HG03097 (cell line): ENCODE results near the gene CCSER1.
"Not testable (repeated sequence)": the region's sequence is repeated elsewhere in the genome, so short reads cannot be mapped to it uniquely, and the experiment has no call there.

Source experiments
- ATAC-seq: cut with Tn5 transposase; IDR thresholded peaks from one replicate; pipeline ENCODE4 v1.9.1; 2021; ENCODE audit not compliant: unreplicated experiment, low FRiP score

Gene CCSER1

DNA sequence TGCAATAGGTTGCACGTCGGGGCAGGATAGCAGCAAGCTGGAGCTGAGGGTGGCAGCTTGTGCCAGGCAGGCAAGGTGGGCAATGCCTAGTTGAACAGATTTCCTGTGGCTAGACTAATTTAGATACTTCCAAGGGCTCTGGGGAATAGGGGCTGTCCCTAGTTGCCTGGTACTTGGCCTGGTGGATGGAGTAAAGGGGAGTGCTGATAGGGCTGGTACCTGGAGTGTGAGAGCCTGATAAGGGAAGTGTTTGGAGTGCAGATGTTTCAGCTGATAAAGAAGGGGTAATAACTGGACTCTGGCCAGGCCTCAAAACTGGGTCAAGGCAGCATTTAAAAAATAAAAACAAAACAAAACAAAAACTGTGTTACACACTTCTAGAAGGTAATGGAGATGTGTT lies 665.5 kb downstream of the CCSER1 start:
- ATAC-seq, result no peak

- ATAC-seq, result no peak
These were observed 671.8 kb downstream of the CCSER1 start for GRCh38 chr4:90798948-90799347.

GRCh38 chr4:90799895-90800294 lies 672.7 kb downstream of the CCSER1 start:
- ATAC-seq, result no peak

DNA sequence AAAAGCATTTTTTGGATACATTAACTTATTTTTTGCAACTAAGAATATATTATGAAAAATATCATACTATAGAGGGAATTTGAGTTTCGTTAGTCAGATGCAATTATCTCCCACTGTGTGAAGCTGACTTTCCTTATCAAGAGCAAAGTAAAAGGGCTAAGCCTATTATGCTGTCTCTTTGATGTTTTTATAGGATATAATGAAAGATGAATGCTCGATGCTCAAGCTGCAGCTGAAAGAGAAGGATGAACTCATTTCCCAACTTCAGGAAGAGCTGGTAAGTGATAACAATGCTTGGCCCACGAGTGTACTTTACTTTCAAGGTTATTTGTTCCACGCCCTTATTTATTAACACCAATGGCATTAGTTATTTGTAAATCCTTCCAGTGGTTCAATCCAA lies 688.4 kb downstream of the CCSER1 start:
- no peak for ATAC-seq

GRCh38 chr4:90816754-90817153 lies 689.6 kb downstream of the CCSER1 start:
- no peak for ATAC-seq

GRCh38 chr4:90824266-90825150 lies 697.3 kb downstream of the CCSER1 start:
- peak; percentile 55 for ATAC-seq

DNA sequence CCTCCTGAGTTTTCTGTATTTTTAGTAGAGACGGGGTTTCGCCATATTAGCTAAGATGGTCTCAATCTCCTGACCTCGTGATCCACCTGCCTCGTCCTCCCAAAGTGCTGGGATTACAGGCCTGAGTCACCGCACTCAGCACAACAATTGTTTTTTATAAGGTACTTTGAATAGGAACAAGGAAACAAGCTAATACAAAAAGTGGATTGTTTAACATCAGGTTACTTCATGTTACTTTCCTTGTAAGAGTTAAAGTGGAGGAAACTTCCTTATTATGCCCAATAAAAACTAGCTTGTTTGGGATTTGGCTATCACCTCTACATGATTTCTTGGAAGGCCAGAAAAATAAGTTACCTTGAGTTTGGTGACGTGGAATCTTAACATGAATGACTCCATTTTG lies 698.7 kb downstream of the CCSER1 start:
- ATAC-seq, result no peak

GRCh38 chr4:90833706-90834105 lies 706.5 kb downstream of the CCSER1 start:
- ATAC-seq, result no peak

DNA sequence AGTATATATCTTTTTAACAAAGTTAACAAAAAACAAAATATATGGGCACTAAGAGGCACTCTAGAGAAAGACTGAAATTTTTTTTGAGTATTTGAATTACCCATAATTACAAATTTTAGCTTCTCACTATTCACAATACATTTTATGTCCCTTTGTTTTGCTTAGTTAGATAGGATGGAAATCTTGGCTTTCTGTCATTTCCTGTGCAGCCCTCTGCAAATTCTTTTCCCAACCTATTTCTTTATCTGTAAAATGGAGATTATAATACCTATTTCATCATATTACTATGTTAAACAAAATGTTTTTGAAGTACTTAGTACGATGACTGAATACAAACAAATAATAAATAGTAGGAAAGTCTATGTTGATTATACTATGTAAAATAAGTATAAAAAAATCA lies 710.0 kb downstream of the CCSER1 start:
- no peak for ATAC-seq

GRCh38 chr4:90838859-90839258 lies 711.7 kb downstream of the CCSER1 start:
- not testable (repeated sequence) for ATAC-seq

- ATAC-seq, result no peak
These were observed 713.1 kb downstream of the CCSER1 start for GRCh38 chr4:90840291-90840690.

DNA sequence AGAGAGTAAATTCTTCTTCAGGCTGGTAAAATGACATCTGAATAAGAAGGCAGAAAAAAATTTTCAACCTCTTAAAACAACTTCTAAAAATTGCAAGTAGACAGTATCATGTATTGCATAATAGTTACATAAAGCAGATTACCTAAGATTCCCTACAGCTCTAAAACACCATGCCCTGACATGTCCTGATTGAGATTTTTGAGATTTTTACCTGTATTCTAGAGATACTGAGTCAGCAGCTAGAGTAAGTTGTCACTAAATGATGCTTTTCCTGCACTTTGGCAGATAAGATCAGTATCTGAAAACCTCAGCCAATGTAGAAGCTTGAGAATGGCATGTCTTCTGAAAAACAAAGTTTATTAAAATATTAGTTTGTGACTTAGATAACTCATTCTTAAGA lies 713.6 kb downstream of the CCSER1 start:
- ATAC-seq, result no peak

DNA sequence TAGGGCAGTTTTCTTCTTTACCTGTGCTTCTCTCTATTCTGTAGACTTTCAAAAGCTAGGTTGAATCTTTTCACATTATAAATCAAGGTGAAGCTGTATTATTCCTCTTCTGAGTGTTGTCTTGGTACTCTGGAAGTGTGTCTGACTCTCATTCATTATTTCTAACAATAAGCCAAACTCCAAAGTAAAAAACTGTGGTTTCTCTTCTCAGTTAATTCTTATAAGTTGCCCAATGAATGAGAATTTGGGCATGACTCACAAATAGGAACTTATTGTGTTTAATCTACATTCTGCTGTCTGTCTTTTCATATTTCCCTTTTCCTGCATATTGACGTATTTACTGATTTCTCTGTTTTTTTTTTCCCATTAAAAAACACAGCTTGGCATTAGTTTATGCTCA lies 714.5 kb downstream of the CCSER1 start:
- ATAC-seq, result no peak

- peak; percentile 99 for ATAC-seq
These were observed 715.8 kb downstream of the CCSER1 start for GRCh38 chr4:90842960-90843359.

DNA sequence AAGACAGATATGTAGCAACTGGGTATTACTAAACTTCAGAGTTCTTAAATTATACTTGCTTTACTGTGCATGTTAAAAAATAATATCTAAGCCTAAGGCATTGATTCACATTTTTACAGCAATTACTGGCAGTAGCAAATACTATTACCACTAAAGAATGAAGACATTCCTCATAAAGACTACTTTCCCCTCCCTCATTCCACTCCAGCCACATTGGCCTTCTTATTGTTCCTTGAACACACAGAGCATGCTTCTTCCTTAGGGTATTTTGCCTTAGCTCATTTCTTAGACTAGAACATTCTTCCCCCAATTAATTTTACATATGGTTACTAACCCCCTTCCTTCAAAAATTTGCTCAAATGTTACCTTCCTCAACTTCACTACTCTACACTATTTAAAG lies 717.0 kb downstream of the CCSER1 start:
- no peak for ATAC-seq

GRCh38 chr4:90845777-90846176 lies 718.6 kb downstream of the CCSER1 start:
- ATAC-seq, result no peak

DNA sequence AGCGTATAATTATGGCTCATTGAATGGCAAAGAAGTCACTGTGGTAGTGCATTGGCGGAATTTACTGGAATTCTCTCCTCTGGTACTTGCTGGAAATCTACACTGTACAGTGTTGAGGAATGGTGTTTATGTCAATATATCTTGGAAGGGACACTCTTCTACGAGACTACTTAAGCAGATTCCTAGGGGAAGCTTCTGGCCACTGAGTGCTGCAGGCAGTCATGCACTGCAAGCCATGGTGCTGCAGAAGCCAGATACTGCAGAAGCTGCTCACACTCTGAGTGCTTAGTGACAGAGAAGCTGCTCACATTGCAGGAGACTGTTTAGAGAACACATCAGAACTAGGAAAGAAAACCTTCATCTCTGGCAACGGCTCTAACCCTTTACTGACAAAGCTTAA lies 725.0 kb downstream of the CCSER1 start:
- no peak for ATAC-seq

- ATAC-seq, result no peak
These were observed 727.9 kb downstream of the CCSER1 start for GRCh38 chr4:90855111-90855510.

- ATAC-seq, result no peak
These were observed 730.1 kb downstream of the CCSER1 start for GRCh38 chr4:90857081-90857820.

GRCh38 chr4:90875791-90876190 lies 748.6 kb downstream of the CCSER1 start:
- no peak for ATAC-seq

DNA sequence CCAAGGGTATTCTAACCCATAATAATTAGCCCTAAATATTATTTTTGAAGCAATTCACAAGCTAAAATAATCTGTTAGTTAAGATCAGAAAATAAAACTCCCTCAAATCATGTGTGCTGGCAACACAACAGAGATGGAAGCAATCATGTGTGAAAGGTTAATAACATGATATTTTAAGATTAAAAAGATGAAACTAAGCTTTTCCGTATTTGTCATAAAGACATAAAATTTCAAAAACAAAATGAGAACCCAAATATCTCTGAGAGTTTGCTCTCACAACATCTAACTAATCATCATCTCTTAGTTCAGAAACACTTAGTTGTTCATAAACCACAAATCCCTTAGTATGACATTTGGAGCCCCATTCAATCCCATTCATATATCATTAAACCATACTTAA lies 749.1 kb downstream of the CCSER1 start:
- ATAC-seq, result no peak

DNA sequence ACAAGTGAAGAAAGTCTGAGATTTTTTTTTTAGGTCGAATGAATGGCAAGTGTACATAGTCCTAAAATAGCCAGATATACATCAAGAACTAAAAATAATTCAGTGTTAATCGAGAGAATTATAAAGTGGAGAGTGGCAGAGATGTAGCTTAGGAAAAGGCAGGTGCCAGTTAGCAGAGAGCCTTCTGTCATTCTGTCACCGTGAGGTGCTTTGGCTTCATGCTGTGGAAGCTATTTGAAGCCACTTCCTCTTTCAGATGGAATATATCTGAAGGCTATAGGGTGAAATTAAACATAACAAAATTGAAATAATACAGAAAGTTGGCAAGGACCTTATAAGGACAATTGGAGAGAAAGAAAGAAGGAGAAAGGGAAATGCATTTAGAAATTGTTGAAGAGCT lies 756.3 kb downstream of the CCSER1 start:
- no peak for ATAC-seq
